HG03175 (cell line): ENCODE data around the gene C11orf68.
A peak's percentile ranks its signal among the peaks of the same experiment; 100 is the strongest.
"Not testable (repeated sequence)": the region's sequence is repeated elsewhere in the genome, so short reads cannot be mapped to it uniquely, and the experiment has no call there.

ENCODE experiments used
- ATAC-seq: cut with Tn5 transposase; IDR thresholded peaks from one replicate; pipeline ENCODE4 v1.9.1; 2021; ENCODE audit warnings: mild to moderate bottlenecking, moderate library complexity; ENCODE audit not compliant: unreplicated experiment

C11orf68 gene

DNA sequence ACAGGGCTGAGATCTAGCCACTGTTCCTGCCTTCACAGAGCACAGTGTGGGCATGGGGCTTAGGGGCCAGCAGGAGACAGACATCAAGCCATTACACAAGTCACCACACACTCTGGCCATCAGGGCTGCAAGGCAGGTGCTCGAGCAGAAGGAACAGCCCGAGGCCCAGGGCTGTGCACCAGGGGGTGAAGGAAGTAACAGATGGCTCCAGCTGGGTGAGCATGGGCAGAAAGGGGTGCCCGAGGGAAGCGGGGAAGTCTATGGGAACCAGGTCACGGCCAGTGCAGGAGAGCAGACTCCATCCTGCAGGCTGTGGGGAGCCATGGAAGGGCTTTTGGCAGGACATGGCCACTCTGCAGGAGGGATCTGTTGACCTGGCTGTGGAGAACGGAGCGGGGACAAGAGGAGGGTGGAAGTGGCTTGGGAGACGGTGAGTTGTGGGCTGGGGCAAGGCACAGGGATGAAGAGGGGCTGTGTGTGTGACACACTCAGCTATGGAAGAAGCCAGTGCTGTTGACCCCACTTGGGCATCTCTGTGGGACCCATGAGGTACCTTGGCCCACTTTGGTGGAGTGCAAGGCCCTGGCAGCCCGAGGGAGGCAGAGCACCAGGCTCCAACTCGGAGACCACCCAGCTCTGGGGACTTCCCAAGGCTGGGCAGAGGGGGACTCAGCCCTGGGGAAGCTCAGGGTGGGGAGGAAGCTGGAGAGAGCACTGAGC is 3.6 kb downstream of the C11orf68 start:
- ATAC-seq, result no peak

DNA sequence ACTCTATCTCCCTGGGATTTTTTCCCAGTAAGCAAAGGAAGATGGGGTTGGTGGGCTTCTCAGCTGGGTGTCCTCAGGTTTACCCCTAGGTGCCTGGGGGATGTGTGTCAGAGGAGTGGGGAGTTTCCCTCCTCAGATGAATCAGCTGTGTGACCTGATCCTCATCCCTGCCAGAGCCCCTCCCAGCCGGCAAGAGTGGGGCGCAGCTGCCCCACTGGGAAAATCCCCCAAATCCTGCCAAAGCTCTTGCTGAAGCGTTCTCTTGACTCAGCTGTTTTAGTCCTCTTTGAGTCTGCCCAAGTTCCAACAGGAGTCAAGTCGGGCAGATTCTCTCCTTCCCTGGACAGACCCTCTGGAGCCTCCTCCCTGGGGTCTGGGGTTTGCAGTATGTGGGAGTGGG is 6.0 kb downstream of the C11orf68 start:
- ATAC-seq, result no peak

DNA sequence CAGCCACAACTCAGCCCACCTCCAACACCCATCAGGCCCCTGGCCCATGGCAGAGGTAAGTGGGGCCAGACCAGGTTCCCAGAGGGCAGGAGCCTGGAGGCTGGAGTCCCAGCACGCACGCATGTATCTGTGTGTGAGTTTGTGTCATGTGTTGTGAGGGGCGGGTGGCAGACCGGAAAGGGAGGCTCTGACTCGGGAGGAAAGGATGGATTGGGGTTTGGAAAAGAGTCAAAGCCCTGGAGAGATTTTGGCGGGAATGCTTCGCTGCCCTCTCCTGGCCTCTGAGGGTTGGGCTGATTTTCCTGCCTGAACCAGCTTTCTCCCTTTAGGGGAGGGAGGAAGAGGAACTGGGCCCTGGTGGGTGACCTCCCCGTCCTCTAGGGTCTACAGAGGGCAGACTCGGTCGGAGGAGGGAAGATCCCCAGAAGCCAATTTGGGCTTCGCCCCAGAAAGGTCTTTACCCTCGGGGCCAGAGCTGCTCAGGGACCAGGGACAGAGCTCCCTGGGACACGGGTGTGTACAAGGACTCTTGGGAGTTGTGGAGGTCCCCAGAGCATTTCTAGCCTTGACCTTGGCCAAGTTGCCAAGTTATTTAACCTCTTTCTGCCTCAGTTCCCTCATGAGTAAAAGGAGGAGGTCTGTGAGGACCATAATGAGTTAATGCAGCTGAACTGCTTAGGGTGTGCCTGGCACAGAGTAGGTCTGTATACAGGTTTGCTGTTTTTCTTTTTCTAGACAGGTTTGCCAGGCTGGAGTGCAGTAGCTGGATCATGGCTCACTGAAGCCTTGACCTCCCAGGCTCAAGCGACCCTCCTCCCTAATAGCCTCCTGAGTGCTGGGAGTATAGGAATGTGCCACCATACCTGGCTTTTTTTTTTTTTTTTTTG is 6.9 kb downstream of the C11orf68 start:
- ATAC-seq, result no peak

DNA sequence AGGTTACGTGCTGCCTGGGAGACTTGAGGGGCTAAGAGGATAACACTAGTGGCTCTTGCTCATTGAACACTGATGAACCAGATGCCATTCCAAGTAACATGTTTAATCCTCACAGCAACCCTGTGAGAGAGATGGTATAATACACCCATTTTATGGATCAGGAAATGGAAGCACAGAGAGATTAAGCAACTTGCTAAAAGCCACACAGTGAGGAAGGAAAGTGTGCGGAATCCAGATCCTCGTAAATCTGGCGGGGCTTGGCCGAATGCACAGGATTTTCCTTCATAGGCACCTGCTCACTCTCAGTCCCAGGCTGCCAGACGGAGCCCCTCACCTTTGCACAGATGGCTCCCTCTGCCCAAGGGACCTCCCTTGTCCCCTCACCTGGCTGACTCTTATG is 11.0 kb downstream of the C11orf68 start:
- ATAC-seq, result no peak

DNA sequence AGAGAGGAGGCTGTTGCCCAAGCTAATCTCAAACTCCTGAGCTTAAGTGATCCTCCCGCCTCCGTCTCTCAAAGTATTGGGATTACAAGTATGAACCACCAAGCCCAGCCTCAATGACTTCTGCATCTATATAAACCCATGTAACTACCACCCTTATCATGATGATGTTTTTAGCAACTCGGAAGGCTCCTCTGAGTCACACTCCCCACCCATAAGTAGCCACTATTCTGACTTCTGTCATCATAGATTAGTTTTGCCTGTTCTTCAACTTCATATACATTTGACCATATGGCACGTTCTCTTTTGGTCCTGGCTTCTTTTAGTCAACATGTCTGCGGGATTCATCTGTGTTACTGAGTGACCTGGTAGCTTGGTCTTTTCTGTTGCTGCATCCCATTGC is 12.3 kb downstream of the C11orf68 start:
- no peak for ATAC-seq

DNA sequence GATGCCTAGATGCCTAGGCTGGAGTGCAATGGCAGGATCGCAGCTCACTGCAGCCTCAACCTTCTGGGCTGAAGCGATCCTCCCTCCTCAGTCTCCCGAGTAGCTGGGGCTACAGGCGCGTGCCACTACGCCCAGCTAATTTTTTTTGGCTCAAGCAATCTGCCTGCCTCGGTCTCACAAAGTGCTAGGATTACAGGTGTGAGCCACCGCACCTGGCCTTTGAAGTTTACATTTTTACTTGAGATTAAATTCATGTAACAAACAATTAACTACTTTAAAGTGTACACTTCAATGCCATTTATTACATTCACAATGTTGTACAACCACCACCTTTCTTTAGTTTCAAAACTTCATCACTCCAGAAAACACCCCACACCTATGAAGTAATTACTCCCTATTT is 15.1 kb downstream of the C11orf68 start:
- ATAC-seq, result no peak

DNA sequence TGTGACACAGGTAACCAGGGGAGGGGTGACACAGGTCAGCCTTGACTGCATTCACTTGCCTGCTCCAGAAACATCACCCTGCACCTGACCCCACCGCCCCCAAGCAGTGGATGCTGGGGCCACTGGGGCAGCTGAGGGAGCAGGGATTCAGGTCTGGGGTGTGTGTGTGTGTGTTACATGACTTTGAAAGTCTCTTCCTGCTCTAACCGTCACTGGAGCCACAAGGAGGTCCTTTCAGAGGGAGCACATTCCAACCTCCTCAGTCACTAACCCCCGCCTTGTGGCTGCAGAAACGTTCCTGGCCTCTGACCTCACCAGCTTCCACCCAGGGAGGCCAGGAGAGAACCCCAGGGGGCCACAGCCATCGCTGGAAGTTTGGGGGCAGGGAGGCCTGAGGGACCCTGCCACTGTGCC is 15.8 kb downstream of the C11orf68 start:
- no peak for ATAC-seq

GRCh38 chr11:65900899-65901180 is 18.0 kb downstream of the C11orf68 start:
- no peak for ATAC-seq

- ATAC-seq, result peak; percentile 78
These were observed 18.6 kb downstream of the C11orf68 start, which contains the start of gene FOSL1 for GRCh38 chr11:65900125-65900898. TSS of gene FOSL1 (minus strand) at chr11:65900388. CDS start at chr11:65900339, 49 bp downstream.

DNA sequence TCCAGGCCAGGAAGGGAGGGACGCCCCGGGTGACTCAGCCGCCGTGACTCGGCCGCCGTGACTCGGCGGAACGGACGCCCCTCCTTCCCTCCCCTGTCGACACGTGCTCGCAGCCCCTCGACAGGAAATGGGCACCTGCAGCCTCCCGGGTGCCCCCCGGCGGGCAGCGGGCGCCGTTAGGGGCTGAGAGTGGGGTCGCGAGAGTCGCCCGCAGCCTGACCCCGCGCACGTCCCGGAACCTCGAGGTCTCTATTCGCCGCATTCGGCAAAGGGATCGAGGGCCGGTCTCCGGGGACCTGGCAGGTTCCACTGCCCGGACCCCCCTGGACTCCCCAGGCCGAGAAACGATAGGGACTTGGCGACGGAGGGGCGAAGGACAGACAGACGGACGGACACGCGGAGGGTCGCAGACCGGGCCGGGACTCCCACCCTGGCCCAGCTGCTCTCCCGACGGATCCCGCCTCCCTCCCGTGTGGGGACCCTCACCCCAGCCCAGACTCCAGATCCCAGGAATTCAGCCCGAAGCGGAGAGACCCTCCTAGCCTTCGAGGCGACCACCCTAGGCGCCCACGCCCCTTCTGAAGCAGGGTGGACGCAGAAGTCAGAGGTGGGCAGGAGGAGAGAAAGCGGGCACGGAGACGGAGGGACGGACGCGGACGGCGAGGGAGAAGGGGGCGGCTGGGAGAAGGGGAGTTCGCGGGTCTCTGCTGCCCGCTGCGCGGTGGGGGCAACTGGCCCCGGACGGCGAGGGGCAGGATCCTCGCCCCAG is 19.3 kb downstream of the C11orf68 start:
- no peak for ATAC-seq

GRCh38 chr11:65898656-65899355 is 20.1 kb downstream of the C11orf68 start:
- no peak for ATAC-seq

DNA sequence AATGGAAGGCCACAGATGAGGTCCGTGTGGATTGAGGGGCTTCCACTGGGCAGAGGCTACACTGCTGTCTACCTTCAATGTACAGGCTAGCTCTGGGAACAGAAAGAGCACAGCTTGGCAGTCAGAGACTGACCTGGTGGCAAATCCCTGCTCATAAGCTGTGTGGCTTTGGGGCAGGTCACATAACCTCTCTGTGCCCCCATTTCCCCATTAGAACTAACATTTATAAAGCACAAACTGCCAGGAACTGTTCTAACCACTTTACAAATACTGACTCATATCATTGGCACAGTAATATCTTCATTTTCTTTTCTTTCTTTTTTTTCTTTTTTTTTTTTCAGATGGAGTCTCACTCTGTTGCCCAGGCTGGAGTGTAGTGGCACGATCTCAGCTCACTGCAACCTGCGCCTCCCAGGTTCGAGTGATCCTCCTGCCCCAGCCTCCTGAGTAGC is 21.8 kb downstream of the C11orf68 start:
- no peak for ATAC-seq

DNA sequence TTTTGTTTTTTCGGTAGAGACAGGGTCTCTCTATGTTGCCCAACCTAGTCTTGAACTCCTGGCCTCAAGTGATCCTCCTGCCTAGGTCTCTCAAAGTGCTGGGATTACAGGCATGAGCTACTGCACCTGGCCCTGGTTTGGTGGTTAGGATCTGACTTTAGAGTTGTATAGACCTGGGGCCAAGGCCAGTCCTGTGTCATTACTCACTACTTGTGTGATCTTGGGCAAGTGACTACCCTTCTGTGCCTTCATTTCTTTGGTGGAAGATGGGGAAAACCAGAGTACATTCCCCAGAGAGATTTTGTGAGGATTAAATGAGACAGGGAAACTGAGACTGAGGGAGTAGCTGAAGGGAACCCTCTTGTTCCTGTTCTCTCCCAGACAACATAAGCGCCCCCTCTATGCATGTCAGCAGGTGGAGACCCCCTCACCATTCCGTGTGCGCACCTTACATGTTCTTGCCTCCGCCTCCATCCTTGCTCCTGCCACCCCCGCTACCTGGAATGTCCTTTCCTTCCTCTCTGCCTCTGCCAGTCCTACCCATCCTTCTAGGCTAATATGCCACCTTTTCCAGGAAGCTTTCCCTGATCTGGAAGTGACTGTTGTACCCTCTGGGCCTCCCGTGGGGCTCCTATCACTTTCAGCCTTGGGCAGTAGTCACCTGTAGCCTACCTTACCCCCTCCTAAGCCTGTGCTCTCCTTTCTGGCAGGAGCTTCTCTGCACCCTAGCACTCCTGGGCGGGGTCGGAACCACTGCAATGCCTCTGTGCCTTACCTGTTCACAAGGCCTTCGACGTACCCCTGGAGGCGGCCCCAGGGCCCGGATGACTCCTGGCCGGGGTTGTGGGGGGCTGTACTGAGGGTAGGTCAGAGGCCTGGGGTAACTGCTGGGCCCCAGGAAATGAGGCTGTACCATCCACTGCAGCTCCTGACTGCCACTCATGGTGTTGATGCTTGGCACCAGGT is 22.5 kb downstream of the C11orf68 start:
- no peak for ATAC-seq

DNA sequence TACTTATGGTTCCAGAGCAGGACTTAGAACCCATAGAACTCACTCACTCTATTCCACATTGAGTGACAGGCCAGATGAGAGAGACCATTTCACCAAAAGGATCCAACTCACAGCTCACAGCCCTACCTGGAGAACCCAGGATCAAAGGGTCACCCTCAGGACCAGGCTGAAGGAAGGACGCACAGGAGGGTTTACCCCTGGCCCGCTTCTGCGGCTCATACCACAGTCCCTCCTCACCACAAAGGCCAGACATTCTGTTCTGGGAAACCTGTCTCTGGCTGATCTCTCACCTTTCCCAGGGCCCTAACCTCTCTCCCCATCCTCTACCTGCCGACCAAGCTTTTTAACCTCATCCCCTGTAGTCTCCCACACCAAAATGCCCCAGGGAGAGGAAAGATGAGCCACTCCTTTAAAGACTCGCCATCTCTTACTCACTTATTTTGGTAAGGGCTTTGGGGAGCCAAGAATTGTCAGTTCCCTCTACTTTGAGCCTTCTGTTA is 23.3 kb downstream of the C11orf68 start:
- no peak for ATAC-seq

- no peak for ATAC-seq
These were observed 24.7 kb downstream of the C11orf68 start for GRCh38 chr11:65894034-65894591.

DNA sequence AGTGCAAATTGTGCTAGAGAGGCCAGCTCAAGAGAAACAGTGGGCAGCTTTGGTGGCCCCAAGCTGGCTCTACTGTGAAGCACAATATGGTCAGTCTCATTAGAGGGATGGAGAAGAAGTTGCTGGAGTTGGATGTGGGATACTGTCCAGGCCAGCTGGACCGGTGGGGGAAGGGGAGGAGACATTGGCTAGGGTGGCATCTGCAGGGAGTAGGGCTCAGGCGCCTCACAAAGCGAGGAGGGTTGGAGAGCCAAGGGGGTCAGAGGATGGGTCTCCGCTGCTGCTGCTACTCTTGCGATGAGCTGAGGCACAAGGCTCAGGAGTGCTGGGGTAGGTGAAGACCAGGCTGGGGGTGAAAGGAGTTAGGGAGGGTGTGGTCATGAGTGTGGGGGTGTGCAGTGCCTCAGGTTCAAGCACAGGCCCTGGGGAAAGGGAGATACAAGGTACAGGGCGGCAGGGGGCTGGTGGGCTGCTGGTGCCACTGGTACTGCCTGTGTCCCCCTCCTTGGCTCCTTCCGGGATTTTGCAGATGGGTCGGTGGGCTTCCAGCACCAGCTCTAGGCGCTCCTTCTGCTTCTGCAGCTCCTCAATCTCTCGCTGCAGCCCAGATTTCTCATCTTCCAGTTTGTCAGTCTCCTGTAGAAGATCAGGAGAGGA is 26.1 kb downstream of the C11orf68 start:
- ATAC-seq, result no peak

GRCh38 chr11:65892137-65892540 is 26.7 kb downstream of the C11orf68 start:
- not testable (repeated sequence) for ATAC-seq
